ENCODE data around the gene GDF10. TPM values are rescaled to one million over a fixed set of nuclear protein-coding genes. Genes with fewer than 3 reads are reported as not detected.

GDF10 gene
- total and polyA plus RNA-seq, 2 donors (not counting 1 experiment from before 2014, with no cell fraction given) = not detected

DNA sequence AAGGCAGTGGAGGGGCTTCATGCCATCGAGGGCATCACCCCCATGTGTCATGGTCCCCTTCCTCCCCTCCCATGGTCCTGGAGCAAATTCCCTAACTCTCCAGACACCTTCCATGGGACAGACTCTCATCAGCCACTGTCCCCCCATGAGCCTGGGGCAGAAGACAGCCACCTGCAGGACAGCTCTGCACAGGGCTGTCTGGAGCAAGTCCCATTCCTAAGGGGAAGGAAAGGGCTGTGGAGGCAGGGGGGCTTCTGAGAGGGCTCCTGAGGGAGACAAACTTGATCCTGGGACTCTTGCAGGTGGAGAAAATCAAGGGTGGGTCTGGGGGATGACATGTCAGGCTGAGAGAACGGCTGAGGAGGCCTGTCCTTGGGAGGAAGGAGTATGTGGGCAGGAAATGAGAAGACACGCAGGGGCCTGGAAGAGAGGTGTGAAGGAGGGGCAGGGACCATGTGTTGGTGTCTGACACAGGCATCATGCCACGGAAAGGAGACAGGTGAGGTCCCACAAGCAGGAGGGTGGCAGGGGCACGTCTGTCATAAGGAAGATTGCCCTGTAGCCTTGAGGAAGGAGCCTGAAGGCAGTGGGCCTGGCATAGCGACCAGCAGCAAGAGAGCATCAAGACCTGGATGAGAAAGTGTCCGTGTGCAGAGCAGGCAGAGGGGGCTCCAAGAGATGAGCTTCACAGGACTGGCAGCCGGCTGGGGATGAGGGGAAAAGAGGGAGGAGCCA lies 14.4 kb upstream of the GDF10 start:
- no peak overlapping the region for H3K27ac Mint-ChIP-seq
- DNase-seq (no peak), ATAC-seq (ENCODE audit: low read depth) (no peak)
- intact Hi-C loops (cut with micrococcal nuclease) = no loop called here
- no peaks in the 10 kb centered on the region for H3K27me3 ChIP-seq (replicated peaks in 1 of 4; ENCODE audit: control extremely low read depth in 1 of 4, control insufficient read depth in 3 of 4, insufficient read depth in 4 of 4, low read length in 3 of 4)
- TF ChIP-seq, protein P1, sequence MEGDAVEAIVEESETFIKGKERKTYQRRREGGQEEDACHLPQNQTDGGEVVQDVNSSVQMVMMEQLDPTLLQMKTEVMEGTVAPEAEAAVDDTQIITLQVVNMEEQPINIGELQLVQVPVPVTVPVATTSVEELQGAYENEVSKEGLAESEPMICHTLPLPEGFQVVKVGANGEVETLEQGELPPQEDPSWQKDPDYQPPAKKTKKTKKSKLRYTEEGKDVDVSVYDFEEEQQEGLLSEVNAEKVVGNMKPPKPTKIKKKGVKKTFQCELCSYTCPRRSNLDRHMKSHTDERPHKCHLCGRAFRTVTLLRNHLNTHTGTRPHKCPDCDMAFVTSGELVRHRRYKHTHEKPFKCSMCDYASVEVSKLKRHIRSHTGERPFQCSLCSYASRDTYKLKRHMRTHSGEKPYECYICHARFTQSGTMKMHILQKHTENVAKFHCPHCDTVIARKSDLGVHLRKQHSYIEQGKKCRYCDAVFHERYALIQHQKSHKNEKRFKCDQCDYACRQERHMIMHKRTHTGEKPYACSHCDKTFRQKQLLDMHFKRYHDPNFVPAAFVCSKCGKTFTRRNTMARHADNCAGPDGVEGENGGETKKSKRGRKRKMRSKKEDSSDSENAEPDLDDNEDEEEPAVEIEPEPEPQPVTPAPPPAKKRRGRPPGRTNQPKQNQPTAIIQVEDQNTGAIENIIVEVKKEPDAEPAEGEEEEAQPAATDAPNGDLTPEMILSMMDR (IDR thresholded peaks at IDR 0.05) = no peak
- TF ChIP-seq EZH2 (IDR thresholded peaks at IDR 0.05; ENCODE audit: borderline replicate concordance, insufficient read depth, low read depth, low read length, poor library complexity, severe bottlenecking) = no peak
- ChIA-PET POLR2A (no interaction called here), CTCF (interaction anchor here (1.2 kb wide), 1 partner anchor 237 kb away, joined by 4 read pairs; no protein-coding TSS in a partner anchor)
- H3K27me3 Mint-ChIP-seq = no peaks in the 10 kb centered on the region
- H3K4me3 ChIP-seq (ENCODE audit: control extremely low read depth in 1 of 5, extremely low read depth in 1 of 5, insufficient read depth in 1 of 5, low read depth in 2 of 5, low read length in 4 of 5) = no peak overlapping the region
- H3K4me1 ChIP-seq (ENCODE audit: control insufficient read depth in 2 of 2, insufficient read depth in 2 of 2, low read length in 2 of 2) = peaks cover 7 to 15% of the 10 kb centered on the region in 2 donors
- no peaks in the 10 kb centered on the region for H3K9me3 ChIP-seq (ENCODE audit: control extremely low read depth in 1 of 3, control insufficient read depth in 2 of 3, insufficient read depth in 1 of 3, low read length in 2 of 3)
- no peak overlapping the region for H3K9ac ChIP-seq (ENCODE audit: low read length)
- no peaks in the 10 kb centered on the region for H4K20me1 ChIP-seq (ENCODE audit: control insufficient read depth, insufficient read depth, low read length, poor library complexity, severe bottlenecking)
- H3K27ac ChIP-seq (ENCODE audit: low read length in 2 of 2) = no peak overlapping the region
- H3K4me2 ChIP-seq (replicated peaks; ENCODE audit: low read depth, low read length, poor library complexity, severe bottlenecking) = no peak overlapping the region
- 67% methylated on average over 7 of the region's 8 CpGs for WGBS (ENCODE audit: insufficient coverage)
- no peak overlapping the region for H2AFZ ChIP-seq (ENCODE audit: insufficient read depth, low read depth, low read length, poor library complexity, severe bottlenecking)
- no peaks in the 10 kb centered on the region for H3K79me2 ChIP-seq (ENCODE audit: control insufficient read depth, insufficient read depth, low read length)
- no peaks in the 10 kb centered on the region for H3K9me3 Mint-ChIP-seq (ENCODE audit: insufficient read depth)
- peaks cover 24% of the 10 kb centered on the region for H3K4me1 Mint-ChIP-seq
- H3K36me3 ChIP-seq (replicated peaks in 1 of 2; ENCODE audit: control extremely low read depth in 1 of 2, control insufficient read depth in 1 of 2, extremely low read depth in 1 of 2, insufficient read depth in 2 of 2, low read length in 1 of 2) = no peaks in the 10 kb centered on the region
- no peak overlapping the region for H3K4me3 Mint-ChIP-seq

DNA sequence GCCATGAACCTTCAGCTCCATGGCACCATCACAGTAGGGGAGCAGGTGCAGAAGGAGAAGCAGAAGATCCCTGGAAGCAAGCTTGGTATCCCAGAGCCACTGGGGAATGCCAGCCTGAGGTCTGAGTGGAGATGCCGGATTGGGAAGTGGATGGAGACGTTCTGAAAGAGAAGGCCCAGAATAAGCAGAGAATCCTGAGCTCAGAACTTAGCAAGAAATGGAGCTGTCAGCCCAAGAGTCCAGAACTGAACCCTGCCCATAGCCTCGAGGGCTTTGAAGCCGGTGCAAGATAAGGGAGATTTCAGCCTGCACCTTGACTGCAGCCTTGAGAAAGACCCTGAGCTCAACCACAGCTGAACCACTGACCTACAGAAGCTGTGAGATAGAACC lies 13.9 kb upstream of the GDF10 start:
- Histone ChIP-seq H4K20me1 (ENCODE audit: control insufficient read depth, insufficient read depth, low read length, poor library complexity, severe bottlenecking) (no peaks in the 10 kb centered on the region), H3K4me2 (replicated peaks; ENCODE audit: low read depth, low read length, poor library complexity, severe bottlenecking) (peak overlapping the region; percentile 4), H3K27ac (ENCODE audit: low read length in 2 of 2) (no peak overlapping the region), H3K9me3 (ENCODE audit: control extremely low read depth in 1 of 3, control insufficient read depth in 2 of 3, insufficient read depth in 1 of 3, low read length in 2 of 3) (no peaks in the 10 kb centered on the region), H3K9ac (ENCODE audit: low read length) (no peak overlapping the region), H2AFZ (ENCODE audit: insufficient read depth, low read depth, low read length, poor library complexity, severe bottlenecking) (peak overlapping the region; percentile 13), H3K4me3 (ENCODE audit: control extremely low read depth in 1 of 5, extremely low read depth in 1 of 5, insufficient read depth in 1 of 5, low read depth in 2 of 5, low read length in 4 of 5) (no peak overlapping the region), H3K79me2 (ENCODE audit: control insufficient read depth, insufficient read depth, low read length) (no peaks in the 10 kb centered on the region), H3K4me1 (ENCODE audit: control insufficient read depth in 2 of 2, insufficient read depth in 2 of 2, low read length in 2 of 2) (peaks cover 7 to 15% of the 10 kb centered on the region in 2 donors), H3K36me3 (replicated peaks in 1 of 2; ENCODE audit: control extremely low read depth in 1 of 2, control insufficient read depth in 1 of 2, extremely low read depth in 1 of 2, insufficient read depth in 2 of 2, low read length in 1 of 2) (no peaks in the 10 kb centered on the region), H3K27me3 (replicated peaks in 1 of 4; ENCODE audit: control extremely low read depth in 1 of 4, control insufficient read depth in 3 of 4, insufficient read depth in 4 of 4, low read length in 3 of 4) (no peaks in the 10 kb centered on the region)
- WGBS (ENCODE audit: insufficient coverage) = 89% methylated on average over 4 of the region's 4 CpGs
- DNase-seq (no peak), ATAC-seq (ENCODE audit: low read depth) (no peak)
- ChIA-PET CTCF (interaction anchor here (1.2 kb wide), 1 partner anchor 238 kb away, joined by 4 read pairs; no protein-coding TSS in a partner anchor), POLR2A (no interaction called here)
- intact Hi-C loops (cut with micrococcal nuclease) = no loop called here
- H3K27me3 Mint-ChIP-seq = no peaks in the 10 kb centered on the region
- TF ChIP-seq EZH2 (IDR thresholded peaks at IDR 0.05; ENCODE audit: borderline replicate concordance, insufficient read depth, low read depth, low read length, poor library complexity, severe bottlenecking) = no peak
- TF ChIP-seq, protein P1 (IDR thresholded peaks at IDR 0.05) = no peak
- H3K27ac Mint-ChIP-seq = no peak overlapping the region
- H3K4me1 Mint-ChIP-seq = peaks cover 24% of the 10 kb centered on the region
- no peaks in the 10 kb centered on the region for H3K9me3 Mint-ChIP-seq (ENCODE audit: insufficient read depth)
- no peak overlapping the region for H3K4me3 Mint-ChIP-seq
